GM21576 (cell line): Measurements from ENCODE around the gene MRFAP1L1.

Source experiments
- ATAC-seq: cut with Tn5 transposase; IDR thresholded peaks from one replicate; pipeline ENCODE4 v1.9.1; 2021; ENCODE audit warnings: mild to moderate bottlenecking, moderate library complexity; ENCODE audit not compliant: unreplicated experiment

MRFAP1L1 gene

GRCh38 chr4:6663596-6664393, 45.9 kb downstream of the MRFAP1L1 start:
- no peak for ATAC-seq

- no peak for ATAC-seq
Measured at GRCh38 chr4:6662591-6662990, 47.1 kb downstream of the MRFAP1L1 start.

- no peak for ATAC-seq
Measured at GRCh38 chr4:6660430-6660829, 49.2 kb downstream of the MRFAP1L1 start.

GRCh38 chr4:6659897-6660296, 49.8 kb downstream of the MRFAP1L1 start:
- ATAC-seq: no peak

- ATAC-seq: no peak
Measured at GRCh38 chr4:6658597-6659075, 51.0 kb downstream of the MRFAP1L1 start.

- no peak for ATAC-seq
Measured at GRCh38 chr4:6658209-6658595, 51.5 kb downstream of the MRFAP1L1 start.
